ENCODE results near the gene SYCE1L. TPM values are rescaled to one million over a fixed set of nuclear protein-coding genes. Genes with fewer than 3 reads are reported as not detected.

SYCE1L gene
- total RNA-seq, 2 donors from 2014 or later = 2.3 to 3.4 TPM

GRCh38 chr16:77197747-77198146, 1.5 kb upstream of the SYCE1L start:
- Histone ChIP-seq H3K4me1 (replicated peaks) (no peaks in the 10 kb centered on the region), H3K27ac (no peak overlapping the region), H3K4me3 (no peak overlapping the region), H3K36me3 (peaks cover 6 to 10% of the 10 kb centered on the region in 2 donors), H3K27me3 (replicated peaks; ENCODE audit: insufficient read depth) (no peaks in the 10 kb centered on the region), H3K9me3 (no peaks in the 10 kb centered on the region)
- WGBS = 97% methylated on average over 2 of the region's 2 CpGs
- TF ChIP-seq POLR2A (IDR thresholded peaks at IDR 0.05) (no peak), POLR2AphosphoS5 (IDR thresholded peaks at IDR 0.05) (no peak)
- TF ChIP-seq, protein P1, sequence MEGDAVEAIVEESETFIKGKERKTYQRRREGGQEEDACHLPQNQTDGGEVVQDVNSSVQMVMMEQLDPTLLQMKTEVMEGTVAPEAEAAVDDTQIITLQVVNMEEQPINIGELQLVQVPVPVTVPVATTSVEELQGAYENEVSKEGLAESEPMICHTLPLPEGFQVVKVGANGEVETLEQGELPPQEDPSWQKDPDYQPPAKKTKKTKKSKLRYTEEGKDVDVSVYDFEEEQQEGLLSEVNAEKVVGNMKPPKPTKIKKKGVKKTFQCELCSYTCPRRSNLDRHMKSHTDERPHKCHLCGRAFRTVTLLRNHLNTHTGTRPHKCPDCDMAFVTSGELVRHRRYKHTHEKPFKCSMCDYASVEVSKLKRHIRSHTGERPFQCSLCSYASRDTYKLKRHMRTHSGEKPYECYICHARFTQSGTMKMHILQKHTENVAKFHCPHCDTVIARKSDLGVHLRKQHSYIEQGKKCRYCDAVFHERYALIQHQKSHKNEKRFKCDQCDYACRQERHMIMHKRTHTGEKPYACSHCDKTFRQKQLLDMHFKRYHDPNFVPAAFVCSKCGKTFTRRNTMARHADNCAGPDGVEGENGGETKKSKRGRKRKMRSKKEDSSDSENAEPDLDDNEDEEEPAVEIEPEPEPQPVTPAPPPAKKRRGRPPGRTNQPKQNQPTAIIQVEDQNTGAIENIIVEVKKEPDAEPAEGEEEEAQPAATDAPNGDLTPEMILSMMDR (IDR thresholded peaks at IDR 0.05) = no peak
- intact Hi-C loops (cut with DNase I) = no loop called here
- DNase-seq (ENCODE audit: low spot score) = no peak

- whole genome bisulfite sequencing = 65% methylated on average over 2 of the region's 2 CpGs
- H3K9me3 ChIP-seq = no peaks in the 10 kb centered on the region
- H3K27ac ChIP-seq = no peak overlapping the region
- no peaks in the 10 kb centered on the region for H3K4me1 ChIP-seq (replicated peaks)
- no peaks in the 10 kb centered on the region for H3K36me3 ChIP-seq
- intact Hi-C loops (cut with DNase I) = no loop called here
- TF ChIP-seq POLR2A (IDR thresholded peaks at IDR 0.05) (no peak), POLR2AphosphoS5 (IDR thresholded peaks at IDR 0.05) (no peak)
- TF ChIP-seq, protein P1 (IDR thresholded peaks at IDR 0.05) = no peak
- H3K4me3 ChIP-seq = no peak overlapping the region
- no peak for DNase-seq (ENCODE audit: low spot score)
- no peaks in the 10 kb centered on the region for H3K27me3 ChIP-seq (replicated peaks; ENCODE audit: insufficient read depth)
Observed at GRCh38 chr16:77206533-77206932, 7.3 kb downstream of the SYCE1L start.

GRCh38 chr16:77207030-77207429, 7.8 kb downstream of the SYCE1L start:
- no peak overlapping the region for H3K27ac ChIP-seq
- H3K27me3 ChIP-seq (replicated peaks; ENCODE audit: insufficient read depth) = no peaks in the 10 kb centered on the region
- WGBS = 50% methylated on average over 5 of the region's 5 CpGs
- H3K36me3 ChIP-seq = no peaks in the 10 kb centered on the region
- H3K4me1 ChIP-seq (replicated peaks) = peaks cover 2% of the 10 kb centered on the region
- H3K4me3 ChIP-seq = no peak overlapping the region
- intact Hi-C loops (cut with DNase I) = no loop called here
- no peaks in the 10 kb centered on the region for H3K9me3 ChIP-seq
- no peak for DNase-seq (ENCODE audit: low spot score)
- TF ChIP-seq POLR2AphosphoS5 (IDR thresholded peaks at IDR 0.05) = no peak
- no peak for TF ChIP-seq POLR2A (IDR thresholded peaks at IDR 0.05)
- TF ChIP-seq, protein P1 (IDR thresholded peaks at IDR 0.05) = no peak

- Histone ChIP-seq H3K4me1 (replicated peaks) (peaks cover 4% of the 10 kb centered on the region), H3K36me3 (no peaks in the 10 kb centered on the region), H3K9me3 (no peaks in the 10 kb centered on the region), H3K4me3 (no peak overlapping the region), H3K27ac (no peak overlapping the region), H3K27me3 (replicated peaks; ENCODE audit: insufficient read depth) (no peaks in the 10 kb centered on the region)
- no peak for TF ChIP-seq POLR2AphosphoS5 (IDR thresholded peaks at IDR 0.05)
- TF ChIP-seq POLR2A (IDR thresholded peaks at IDR 0.05) = no peak
- TF ChIP-seq, protein P1 (IDR thresholded peaks at IDR 0.05) = no peak
- WGBS = 79% methylated on average over 3 of the region's 3 CpGs
- no peak for DNase-seq (ENCODE audit: low spot score)
- intact Hi-C loops (cut with DNase I) = no loop called here
Observed at GRCh38 chr16:77208382-77208781, 9.2 kb downstream of the SYCE1L start.

GRCh38 chr16:77211880-77212740, 12.9 kb downstream of the SYCE1L start:
- Histone ChIP-seq H3K4me1 (replicated peaks) (peaks cover 4% of the 10 kb centered on the region), H3K9me3 (no peaks in the 10 kb centered on the region), H3K4me3 (peak overlapping the region; percentile 59 to 63), H3K27me3 (replicated peaks; ENCODE audit: insufficient read depth) (no peaks in the 10 kb centered on the region), H3K27ac (peak overlapping the region; percentile 73 to 84), H3K36me3 (no peaks in the 10 kb centered on the region)
- intact Hi-C loops (cut with DNase I) = no loop called here
- WGBS = 2% methylated on average over 65 of the region's 66 CpGs
- TF ChIP-seq POLR2A (IDR thresholded peaks at IDR 0.05) (peak; percentile 65), POLR2AphosphoS5 (IDR thresholded peaks at IDR 0.05) (peak; percentile 26)
- TF ChIP-seq, protein P1 (IDR thresholded peaks at IDR 0.05) = peak in 2 of 4 experiments; percentile 24 to 35
- peak; percentile 43 for DNase-seq (ENCODE audit: low spot score)

All from prostate gland (tissue), 2 donors.